GM12878 (cell line): ENCODE results near the gene ADAM19. TPM values are rescaled to one million over a fixed set of nuclear protein-coding genes. Genes with fewer than 3 reads are reported as not detected.
A peak's percentile ranks its signal among the peaks of the same experiment; 100 is the strongest.

Source experiments
- CEBPB ChIP-seq, 2 experiments: fragments of 150-350 bp in 1 of 2; IDR thresholded peaks; 2 replicates each; pipeline ENCODE4 v1.6.1; 2012 to 2014; ENCODE audit warnings: low read depth in 2 of 2, low read length in 2 of 2, borderline replicate concordance in 1 of 2, inconsistent platforms in 1 of 2
- CREM ChIP-seq: IDR thresholded peaks from 2 replicates; pipeline ENCODE4 v1.6.1; 2014; ENCODE audit warnings: antibody characterized with exemption, low read depth
- DPF2 ChIP-seq: fragments of 450-650 bp; IDR thresholded peaks from 2 replicates; pipeline ENCODE4 v1.6.1; 2017; ENCODE audit warnings: mild to moderate bottlenecking
- FOXM1 ChIP-seq: IDR thresholded peaks from 2 replicates; pipeline ENCODE4 v1.6.1; 2012; ENCODE audit warnings: low read depth, mild to moderate bottlenecking, inconsistent platforms, low read length, moderate library complexity
- GABPA ChIP-seq: IDR thresholded peaks from 2 replicates; pipeline ENCODE4 v1.6.1; 2014; ENCODE audit warnings: antibody characterized with exemption, low read depth, mild to moderate bottlenecking, inconsistent platforms
- IRF4 ChIP-seq: IDR thresholded peaks from 2 replicates; pipeline ENCODE4 v1.6.1; 2011; ENCODE audit warnings: low read depth, low read length
- MEF2A ChIP-seq: IDR thresholded peaks from 2 replicates; pipeline ENCODE4 v1.6.1; 2011; ENCODE audit warnings: low read depth, mild to moderate bottlenecking, low read length, moderate library complexity; ENCODE audit not compliant: insufficient read depth
- NBN ChIP-seq: fragments of 450-650 bp; IDR thresholded peaks from 2 replicates; pipeline ENCODE4 v1.6.1; 2016
- SIX5 ChIP-seq: IDR thresholded peaks from 2 replicates; pipeline ENCODE4 v1.6.1; 2011; ENCODE audit warnings: mild to moderate bottlenecking, low read depth, low read length, moderate library complexity; ENCODE audit not compliant: severe bottlenecking
- TAF1 ChIP-seq: IDR thresholded peaks from 2 replicates; pipeline ENCODE4 v1.6.1; 2011; ENCODE audit warnings: mild to moderate bottlenecking, low read depth, low read length, borderline replicate concordance
- ZNF622 ChIP-seq: fragments of 450-650 bp; IDR thresholded peaks from 2 replicates; pipeline ENCODE4 v1.6.1; 2017; ENCODE audit warnings: mild to moderate bottlenecking, inconsistent platforms
- polyA plus RNA-seq, 11 experiments: library from polyadenylated mRNA; depleted of rRNA in 4 of 11; unstranded in 6 of 11; stranded (reverse) in 5 of 11; fragments of >200 nt; fragmentation: Nextera tagmentation in 4 of 11; fragmentation: Illumina TruSeq in 1 of 11; extraction: Ambion mirVana in 4 of 11; extraction: Trizol in 1 of 11; gene quantifications; 1 replicate in 1 of 11; 2 replicates in 10 of 11; pipeline versions ENCODE4 v1.2.1 to v1.2.3, GENCODE V29; 2011 to 2016; ENCODE audit warnings: inconsistent platforms in 2 of 11, missing spikeins in 2 of 11, low read depth in 1 of 11
- total RNA-seq, 4 experiments: library from RNA; depleted of rRNA in 3 of 4; stranded (reverse); fragments of >200 nt in 3 of 4; fragmentation: Illumina TruSeq in 1 of 4; extraction: Trizol in 1 of 4; gene quantifications; 2 replicates each; pipeline versions ENCODE4 v1.2.1 to v1.2.3, GENCODE V29; 2013 to 2021
- TF ChIP-seq, protein P1 (sequence below): fragments of 450-650 bp; IDR thresholded peaks from 2 replicates; pipeline ENCODE4 v1.6.1; 2017; ENCODE audit warnings: mild to moderate bottlenecking, moderate library complexity
- TF ChIP-seq, protein P2 (sequence below): fragments of 450-650 bp; IDR thresholded peaks from 2 replicates; pipeline ENCODE4 v1.6.1; 2017; ENCODE audit warnings: mild to moderate bottlenecking, low read depth, inconsistent platforms; ENCODE audit not compliant: poor library complexity, severe bottlenecking
- TF ChIP-seq, protein P3 (sequence below): fragments of 450-650 bp; IDR thresholded peaks from 2 replicates; pipeline ENCODE4 v1.6.1; 2017; ENCODE audit warnings: antibody characterized with exemption, mild to moderate bottlenecking, moderate library complexity
- TF ChIP-seq, protein P4 (sequence below): IDR thresholded peaks from 2 replicates; pipeline ENCODE4 v1.6.1; 2012; ENCODE audit warnings: mild to moderate bottlenecking, low read depth, low read length
- TF ChIP-seq, protein P5 (sequence below): fragments of 150-350 bp; IDR thresholded peaks from 2 replicates; pipeline ENCODE4 v1.6.1; 2014; ENCODE audit warnings: mild to moderate bottlenecking, low read depth, low read length

ADAM19 gene
- total and polyA plus RNA-seq, 10 of the 15 experiments (the other 5 are each of a cell fraction or from before 2014, with no cell fraction given) = 16.0 to 92.8 (median 44.7) TPM

DNA sequence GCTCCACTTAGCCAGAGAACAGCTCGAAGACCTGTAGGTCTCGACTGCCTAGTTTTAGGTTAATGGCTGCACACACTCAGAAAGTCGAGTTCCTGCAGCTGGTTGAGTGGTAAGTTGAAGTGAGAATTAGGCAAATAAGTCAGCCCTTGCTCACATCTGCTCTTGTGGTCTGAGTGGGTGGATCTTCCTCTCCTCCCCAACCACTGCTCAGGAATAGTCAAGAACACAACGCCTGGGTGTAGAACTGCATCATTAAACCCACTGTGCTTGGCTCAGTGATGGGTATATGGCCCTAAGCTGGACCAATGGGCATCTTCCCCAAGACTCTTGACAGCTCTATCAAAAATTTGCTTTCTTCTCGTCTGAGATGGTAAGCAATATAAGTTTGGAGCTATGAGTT is 20.9 kb upstream of the ADAM19 start (continued):
- TF ChIP-seq, protein P1, sequence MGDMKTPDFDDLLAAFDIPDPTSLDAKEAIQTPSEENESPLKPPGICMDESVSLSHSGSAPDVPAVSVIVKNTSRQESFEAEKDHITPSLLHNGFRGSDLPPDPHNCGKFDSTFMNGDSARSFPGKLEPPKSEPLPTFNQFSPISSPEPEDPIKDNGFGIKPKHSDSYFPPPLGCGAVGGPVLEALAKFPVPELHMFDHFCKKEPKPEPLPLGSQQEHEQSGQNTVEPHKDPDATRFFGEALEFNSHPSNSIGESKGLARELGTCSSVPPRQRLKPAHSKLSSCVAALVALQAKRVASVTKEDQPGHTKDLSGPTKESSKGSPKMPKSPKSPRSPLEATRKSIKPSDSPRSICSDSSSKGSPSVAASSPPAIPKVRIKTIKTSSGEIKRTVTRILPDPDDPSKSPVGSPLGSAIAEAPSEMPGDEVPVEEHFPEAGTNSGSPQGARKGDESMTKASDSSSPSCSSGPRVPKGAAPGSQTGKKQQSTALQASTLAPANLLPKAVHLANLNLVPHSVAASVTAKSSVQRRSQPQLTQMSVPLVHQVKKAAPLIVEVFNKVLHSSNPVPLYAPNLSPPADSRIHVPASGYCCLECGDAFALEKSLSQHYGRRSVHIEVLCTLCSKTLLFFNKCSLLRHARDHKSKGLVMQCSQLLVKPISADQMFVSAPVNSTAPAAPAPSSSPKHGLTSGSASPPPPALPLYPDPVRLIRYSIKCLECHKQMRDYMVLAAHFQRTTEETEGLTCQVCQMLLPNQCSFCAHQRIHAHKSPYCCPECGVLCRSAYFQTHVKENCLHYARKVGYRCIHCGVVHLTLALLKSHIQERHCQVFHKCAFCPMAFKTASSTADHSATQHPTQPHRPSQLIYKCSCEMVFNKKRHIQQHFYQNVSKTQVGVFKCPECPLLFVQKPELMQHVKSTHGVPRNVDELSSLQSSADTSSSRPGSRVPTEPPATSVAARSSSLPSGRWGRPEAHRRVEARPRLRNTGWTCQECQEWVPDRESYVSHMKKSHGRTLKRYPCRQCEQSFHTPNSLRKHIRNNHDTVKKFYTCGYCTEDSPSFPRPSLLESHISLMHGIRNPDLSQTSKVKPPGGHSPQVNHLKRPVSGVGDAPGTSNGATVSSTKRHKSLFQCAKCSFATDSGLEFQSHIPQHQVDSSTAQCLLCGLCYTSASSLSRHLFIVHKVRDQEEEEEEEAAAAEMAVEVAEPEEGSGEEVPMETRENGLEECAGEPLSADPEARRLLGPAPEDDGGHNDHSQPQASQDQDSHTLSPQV = no peak
- TF ChIP-seq CREM = peak; percentile 87
- peak; percentile 91 for TF ChIP-seq DPF2
- TF ChIP-seq ZNF622 = no peak
- TF ChIP-seq, protein P2, sequence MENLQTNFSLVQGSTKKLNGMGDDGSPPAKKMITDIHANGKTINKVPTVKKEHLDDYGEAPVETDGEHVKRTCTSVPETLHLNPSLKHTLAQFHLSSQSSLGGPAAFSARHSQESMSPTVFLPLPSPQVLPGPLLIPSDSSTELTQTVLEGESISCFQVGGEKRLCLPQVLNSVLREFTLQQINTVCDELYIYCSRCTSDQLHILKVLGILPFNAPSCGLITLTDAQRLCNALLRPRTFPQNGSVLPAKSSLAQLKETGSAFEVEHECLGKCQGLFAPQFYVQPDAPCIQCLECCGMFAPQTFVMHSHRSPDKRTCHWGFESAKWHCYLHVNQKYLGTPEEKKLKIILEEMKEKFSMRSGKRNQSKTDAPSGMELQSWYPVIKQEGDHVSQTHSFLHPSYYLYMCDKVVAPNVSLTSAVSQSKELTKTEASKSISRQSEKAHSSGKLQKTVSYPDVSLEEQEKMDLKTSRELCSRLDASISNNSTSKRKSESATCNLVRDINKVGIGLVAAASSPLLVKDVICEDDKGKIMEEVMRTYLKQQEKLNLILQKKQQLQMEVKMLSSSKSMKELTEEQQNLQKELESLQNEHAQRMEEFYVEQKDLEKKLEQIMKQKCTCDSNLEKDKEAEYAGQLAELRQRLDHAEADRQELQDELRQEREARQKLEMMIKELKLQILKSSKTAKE = peak; percentile 46
- TF ChIP-seq NBN = peak; percentile 69; the same call in 1 of the 2 replicates
- TF ChIP-seq IRF4 = peak; percentile 87; the same call in 1 of the 2 replicates
- TF ChIP-seq, protein P3, sequence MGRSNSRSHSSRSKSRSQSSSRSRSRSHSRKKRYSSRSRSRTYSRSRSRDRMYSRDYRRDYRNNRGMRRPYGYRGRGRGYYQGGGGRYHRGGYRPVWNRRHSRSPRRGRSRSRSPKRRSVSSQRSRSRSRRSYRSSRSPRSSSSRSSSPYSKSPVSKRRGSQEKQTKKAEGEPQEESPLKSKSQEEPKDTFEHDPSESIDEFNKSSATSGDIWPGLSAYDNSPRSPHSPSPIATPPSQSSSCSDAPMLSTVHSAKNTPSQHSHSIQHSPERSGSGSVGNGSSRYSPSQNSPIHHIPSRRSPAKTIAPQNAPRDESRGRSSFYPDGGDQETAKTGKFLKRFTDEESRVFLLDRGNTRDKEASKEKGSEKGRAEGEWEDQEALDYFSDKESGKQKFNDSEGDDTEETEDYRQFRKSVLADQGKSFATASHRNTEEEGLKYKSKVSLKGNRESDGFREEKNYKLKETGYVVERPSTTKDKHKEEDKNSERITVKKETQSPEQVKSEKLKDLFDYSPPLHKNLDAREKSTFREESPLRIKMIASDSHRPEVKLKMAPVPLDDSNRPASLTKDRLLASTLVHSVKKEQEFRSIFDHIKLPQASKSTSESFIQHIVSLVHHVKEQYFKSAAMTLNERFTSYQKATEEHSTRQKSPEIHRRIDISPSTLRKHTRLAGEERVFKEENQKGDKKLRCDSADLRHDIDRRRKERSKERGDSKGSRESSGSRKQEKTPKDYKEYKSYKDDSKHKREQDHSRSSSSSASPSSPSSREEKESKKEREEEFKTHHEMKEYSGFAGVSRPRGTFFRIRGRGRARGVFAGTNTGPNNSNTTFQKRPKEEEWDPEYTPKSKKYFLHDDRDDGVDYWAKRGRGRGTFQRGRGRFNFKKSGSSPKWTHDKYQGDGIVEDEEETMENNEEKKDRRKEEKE = no peak
- TF ChIP-seq, protein P4, sequence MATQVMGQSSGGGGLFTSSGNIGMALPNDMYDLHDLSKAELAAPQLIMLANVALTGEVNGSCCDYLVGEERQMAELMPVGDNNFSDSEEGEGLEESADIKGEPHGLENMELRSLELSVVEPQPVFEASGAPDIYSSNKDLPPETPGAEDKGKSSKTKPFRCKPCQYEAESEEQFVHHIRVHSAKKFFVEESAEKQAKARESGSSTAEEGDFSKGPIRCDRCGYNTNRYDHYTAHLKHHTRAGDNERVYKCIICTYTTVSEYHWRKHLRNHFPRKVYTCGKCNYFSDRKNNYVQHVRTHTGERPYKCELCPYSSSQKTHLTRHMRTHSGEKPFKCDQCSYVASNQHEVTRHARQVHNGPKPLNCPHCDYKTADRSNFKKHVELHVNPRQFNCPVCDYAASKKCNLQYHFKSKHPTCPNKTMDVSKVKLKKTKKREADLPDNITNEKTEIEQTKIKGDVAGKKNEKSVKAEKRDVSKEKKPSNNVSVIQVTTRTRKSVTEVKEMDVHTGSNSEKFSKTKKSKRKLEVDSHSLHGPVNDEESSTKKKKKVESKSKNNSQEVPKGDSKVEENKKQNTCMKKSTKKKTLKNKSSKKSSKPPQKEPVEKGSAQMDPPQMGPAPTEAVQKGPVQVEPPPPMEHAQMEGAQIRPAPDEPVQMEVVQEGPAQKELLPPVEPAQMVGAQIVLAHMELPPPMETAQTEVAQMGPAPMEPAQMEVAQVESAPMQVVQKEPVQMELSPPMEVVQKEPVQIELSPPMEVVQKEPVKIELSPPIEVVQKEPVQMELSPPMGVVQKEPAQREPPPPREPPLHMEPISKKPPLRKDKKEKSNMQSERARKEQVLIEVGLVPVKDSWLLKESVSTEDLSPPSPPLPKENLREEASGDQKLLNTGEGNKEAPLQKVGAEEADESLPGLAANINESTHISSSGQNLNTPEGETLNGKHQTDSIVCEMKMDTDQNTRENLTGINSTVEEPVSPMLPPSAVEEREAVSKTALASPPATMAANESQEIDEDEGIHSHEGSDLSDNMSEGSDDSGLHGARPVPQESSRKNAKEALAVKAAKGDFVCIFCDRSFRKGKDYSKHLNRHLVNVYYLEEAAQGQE = no peak
- no peak for TF ChIP-seq SIX5
- no peak; a peak in 2 of 4 replicates for TF ChIP-seq CEBPB (IDR thresholded peaks at IDR 0.05; ENCODE audit: borderline replicate concordance in 1 of 2, low read depth in 2 of 2, low read length in 2 of 2)
- TF ChIP-seq, protein P5, sequence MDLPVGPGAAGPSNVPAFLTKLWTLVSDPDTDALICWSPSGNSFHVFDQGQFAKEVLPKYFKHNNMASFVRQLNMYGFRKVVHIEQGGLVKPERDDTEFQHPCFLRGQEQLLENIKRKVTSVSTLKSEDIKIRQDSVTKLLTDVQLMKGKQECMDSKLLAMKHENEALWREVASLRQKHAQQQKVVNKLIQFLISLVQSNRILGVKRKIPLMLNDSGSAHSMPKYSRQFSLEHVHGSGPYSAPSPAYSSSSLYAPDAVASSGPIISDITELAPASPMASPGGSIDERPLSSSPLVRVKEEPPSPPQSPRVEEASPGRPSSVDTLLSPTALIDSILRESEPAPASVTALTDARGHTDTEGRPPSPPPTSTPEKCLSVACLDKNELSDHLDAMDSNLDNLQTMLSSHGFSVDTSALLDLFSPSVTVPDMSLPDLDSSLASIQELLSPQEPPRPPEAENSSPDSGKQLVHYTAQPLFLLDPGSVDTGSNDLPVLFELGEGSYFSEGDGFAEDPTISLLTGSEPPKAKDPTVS = no peak
- peak; percentile 52; the same call in 1 of the 2 replicates for TF ChIP-seq TAF1
- peak; percentile 52; the same call in 1 of the 2 replicates for TF ChIP-seq GABPA
- TF ChIP-seq MEF2A = 0 out of 2 replicates have a peak, but pooled peaks have one; percentile 55
- TF ChIP-seq FOXM1 = peak; percentile 91
